Midbrain (tissue), 1 donor: ENCODE measurements around the gene LGALSL.
A peak's percentile ranks its signal among the peaks of the same experiment; 100 is the strongest.

Experiments used
- DNase-seq: peaks from one replicate; lab custom pipeline; 2025; lab: John Stamatoyannopoulos, UW

The LGALSL gene

DNA sequence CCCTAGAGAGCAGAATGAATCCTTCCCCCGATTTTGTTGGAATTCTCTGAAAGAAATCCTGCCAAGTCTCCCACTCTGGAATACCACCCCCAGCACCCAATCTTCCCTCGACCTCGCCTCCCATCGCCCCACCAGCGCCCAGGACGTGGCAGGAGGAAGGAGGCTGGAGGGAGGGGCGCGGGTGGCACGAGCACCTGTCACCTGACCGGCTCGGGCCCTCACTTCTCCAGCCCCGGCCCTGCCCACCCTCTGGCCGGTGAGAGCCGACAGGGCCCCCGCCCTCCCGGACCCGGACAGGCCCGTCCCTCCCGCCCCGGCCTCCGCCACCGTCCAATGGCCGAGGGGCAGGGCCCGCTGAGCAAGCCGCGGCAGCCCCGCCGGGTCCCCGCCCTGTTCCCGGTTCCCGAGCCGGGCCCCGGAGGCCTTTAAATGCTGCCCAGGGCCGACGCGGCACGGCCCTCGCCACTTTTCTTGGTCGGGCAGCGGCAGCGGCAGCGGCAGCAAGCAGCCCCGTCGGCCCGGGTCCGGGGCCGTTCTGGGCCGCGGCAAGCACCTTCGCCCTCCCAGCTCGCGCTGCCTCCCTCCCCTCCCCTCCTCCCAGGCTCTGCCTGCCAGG lies at the start of gene LGALSL:
TSS of gene LGALSL (plus strand) at position 393 of the 616 bp plus-strand sequence. CDS start 384 bp downstream, outside the sequence.
- DNase-seq, result peak; percentile 55

DNA sequence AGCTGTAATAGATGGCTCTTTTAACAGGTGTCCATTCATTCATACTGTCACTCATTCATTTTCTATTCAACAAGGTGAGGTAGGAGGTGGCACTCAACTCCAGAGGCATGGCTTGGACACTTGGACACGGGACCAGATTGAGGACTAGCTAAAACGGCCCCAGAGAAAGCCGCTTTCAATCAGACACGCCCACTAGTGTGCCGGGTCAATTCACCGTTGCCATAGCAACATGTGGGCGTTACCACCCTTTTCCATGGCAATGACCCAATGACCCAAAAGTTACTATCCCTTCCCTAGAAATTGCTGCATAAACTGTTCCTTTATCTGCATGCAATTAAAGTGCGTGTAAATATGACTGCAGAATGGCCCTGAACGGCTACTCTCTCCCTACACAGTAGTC lies 49.2 kb upstream of the LGALSL start:
- DNase-seq, result no peak

DNA sequence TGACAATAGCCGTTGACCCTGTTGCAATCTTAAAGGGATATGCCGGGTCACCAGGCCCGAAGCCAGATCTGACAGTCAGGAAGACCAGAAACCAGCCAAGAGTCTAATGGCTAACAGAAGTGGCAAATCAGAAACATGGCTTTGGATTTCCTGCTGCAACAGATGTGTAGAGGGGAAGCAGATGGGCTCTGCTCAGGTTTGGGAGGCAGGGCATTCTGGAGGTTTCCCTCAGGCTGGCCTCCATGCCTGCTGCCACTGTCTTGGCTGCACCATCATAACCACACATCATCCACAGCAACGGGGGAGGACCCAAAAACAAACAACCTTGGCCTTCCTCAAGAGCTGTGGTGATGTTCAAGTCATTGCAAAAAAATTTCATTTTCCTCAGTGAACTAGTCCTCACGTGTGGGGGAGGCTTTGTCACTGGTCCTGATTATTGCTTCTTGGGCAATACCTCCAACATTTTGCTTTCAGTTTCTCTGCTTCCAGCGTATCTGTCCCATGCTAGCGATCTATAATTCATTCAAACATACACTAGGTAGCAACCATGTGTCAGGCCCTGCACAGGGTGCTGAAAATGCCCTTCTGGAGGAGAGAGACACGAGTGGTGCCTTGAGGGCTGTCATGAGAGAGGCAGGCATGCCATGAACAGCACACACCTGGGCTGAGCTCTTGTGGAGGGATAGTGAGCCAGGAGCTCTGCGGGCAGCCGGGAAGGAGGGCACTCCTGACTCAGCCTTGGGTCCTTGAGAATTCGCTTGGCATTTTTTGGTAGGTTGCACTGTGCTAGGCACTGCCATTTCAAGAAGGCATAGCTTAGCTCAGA lies 48.2 kb upstream of the LGALSL start:
- DNase-seq, result no peak

DNA sequence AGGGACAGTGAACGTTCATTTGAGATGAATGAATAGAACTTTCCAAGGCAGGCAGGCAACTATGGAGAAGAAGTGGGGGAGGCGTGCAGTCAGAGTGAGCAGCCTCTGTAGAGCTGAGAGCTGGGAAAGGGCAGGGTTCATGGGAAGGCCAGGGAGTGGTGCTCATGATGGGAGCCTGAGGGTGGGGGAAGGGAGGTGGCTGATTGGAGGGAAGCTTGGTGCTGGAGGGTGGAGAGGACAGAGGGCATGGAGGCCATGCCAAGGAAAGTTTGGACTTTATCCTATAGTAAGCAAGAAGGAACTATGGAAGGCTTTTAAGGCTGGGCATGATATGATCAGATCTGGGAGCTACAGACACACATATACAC lies 47.6 kb upstream of the LGALSL start:
- no peak for DNase-seq

DNA sequence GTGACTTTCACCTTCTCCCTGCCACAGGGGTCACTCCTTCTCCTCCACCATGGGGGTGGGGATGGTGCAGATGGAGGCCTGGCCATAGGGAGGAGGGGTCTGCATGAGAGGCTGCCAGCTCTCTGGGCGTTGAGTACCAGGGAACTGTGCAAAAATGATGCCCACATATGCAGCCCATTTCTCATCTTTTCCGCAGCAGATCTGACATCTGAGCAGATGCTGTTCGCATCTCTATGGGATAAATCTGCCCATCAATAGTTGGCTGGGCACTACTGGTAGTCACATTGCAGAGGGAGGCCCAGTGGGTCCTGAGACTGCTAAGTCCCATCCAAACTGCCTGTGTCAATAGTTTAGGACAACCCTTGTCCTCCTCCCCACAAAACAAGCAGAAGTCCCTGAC lies 45.9 kb upstream of the LGALSL start:
- DNase-seq, result no peak

DNA sequence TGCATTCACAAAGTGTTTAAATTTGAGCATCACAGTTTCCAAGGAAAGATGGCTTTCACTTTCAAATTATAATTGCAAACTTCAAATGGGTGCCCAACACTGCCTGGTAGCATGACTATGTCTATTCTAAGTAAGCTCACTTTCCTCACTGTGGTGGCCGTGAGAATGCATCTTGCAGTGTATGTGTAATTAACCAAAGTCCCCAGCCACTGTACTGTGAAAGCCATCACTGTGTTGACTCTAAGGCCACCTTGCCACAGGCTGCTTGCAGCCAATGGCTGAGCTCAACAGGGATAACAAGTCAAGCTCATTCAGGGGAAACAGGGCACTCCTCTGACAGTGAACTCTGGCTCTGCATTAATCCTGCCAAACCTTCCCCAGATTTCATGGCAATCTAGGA lies 43.3 kb upstream of the LGALSL start:
- DNase-seq, result no peak

DNA sequence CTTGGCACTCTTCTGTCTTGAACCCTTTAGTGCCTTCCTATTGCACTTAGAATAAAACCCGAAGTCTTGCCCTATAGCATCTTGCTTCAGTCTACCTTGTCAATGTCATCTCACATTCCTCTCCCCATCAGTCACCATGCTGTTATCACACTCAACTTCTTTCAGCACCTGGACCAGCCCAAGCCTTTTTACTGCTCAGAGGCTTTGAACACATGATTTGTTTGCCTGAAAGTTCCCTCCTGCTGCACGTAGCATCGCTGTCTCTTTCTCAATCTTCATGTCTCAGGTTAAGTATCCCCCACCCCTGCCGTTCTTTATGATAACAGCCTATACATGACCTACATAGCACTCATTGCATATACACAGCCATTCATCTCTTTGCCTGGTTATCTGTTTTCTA lies 41.3 kb upstream of the LGALSL start:
- DNase-seq, result no peak

DNA sequence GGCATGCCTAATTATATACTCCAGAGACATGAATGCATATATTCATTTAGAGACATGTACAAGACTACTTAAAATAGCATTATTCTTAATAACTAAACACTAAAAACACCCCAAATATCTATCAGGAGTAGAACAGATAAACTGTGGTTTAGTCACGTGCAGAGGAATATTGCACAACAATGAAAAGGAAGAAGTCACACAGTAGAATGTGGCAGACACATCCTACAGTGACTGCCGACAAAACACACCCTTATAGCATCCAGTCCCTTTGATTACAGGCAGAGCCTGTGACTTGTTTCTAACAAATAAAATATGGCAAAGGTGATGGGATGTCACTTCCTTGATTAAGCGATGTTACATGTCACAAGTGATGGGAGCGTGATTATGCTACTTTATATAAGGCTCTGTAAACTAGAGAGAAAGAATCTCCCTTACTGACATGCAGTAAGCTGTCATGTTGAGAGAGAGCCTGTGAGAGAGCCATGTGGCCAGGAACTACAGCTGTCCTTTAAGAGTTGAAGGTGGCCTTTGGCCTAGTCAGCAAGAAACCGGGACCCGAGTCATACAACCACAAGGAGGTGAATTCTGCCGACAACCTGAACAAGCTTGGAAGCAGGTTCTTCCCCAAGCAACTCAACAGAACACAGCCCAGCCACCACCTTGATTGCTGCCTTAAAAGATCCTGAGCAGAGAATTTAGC lies 39.1 kb upstream of the LGALSL start:
- DNase-seq, result no peak

DNA sequence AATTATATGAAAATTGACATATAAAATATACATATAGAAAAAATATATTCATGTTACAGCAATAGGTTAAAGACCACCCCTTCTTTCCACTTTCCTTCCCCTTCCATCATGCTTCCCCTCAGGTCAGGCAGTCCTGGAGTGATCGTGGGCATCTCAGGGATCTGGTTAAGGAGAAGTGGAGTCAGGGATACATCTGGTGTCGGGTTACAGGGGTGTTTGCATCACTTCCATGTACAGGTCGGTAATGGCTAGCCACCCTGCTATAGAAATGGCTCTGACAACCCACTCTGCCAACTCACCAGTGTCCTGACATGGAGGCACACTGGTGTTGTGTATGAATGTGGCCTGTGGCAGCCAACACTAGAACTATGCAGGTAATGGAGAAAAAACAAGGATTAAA lies 36.3 kb upstream of the LGALSL start:
- DNase-seq, result no peak

DNA sequence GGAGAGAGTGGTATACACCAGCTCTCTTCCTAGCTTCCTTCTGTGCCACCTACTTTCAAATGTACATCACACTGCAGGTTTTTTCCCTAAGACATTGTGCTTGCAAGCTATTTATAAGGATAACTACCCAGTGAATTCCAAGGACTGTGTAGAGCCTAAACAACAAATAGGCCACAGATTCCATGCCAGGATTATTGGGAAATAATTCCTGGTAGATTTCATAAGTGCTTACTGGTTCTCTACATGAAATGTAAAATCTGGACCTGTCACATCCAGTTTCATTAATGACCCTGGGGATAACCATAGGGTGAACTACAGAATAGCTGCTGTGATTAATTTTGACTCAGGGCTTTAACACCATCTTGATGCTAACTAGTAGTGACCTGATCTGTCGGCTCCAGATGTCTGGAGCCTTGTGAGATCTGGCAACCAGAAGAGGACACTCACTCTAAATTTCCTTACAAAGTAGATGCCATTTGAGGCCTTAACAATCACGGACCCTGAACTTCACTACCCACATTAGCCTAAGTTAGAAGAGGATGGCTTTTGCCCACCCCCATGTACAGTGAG lies 34.3 kb upstream of the LGALSL start:
- DNase-seq, result no peak

DNA sequence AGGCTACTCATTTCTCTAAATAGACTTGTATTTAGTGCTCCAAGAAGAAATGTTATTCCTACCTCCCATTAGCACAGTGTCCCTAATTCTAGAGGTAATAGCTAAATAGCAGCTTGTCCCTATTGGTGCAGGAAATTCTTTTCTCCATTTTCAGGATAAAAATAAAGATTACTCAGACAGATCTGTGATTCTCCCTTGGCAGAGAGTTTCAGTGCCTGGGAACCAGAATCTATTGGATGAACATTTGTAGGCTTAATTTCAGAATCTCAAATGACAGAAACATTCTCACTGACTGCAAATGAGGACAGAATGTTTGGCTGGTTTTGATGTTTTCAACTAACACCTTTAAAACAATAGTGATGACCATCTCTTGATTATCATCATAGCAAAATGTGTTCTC lies 33.3 kb upstream of the LGALSL start:
- no peak for DNase-seq

DNA sequence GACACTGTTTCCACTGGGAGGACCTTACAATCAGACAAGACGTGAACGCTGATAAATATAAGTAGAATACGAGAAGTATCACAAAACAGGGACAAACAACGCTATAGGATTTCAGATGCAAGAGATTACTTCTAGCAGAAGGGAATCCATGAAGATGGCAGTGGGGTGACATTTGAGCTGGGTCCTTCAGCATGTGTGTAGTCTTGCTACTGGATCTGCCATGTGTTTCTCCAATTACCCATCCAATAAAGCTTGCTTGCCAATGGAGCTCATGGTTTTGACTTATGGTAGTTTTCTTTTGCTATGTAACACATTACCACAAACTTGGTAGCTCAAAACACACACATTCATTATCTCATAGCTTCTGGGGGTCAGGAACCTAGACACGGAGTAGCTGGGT lies 32.8 kb upstream of the LGALSL start:
- DNase-seq, result no peak

DNA sequence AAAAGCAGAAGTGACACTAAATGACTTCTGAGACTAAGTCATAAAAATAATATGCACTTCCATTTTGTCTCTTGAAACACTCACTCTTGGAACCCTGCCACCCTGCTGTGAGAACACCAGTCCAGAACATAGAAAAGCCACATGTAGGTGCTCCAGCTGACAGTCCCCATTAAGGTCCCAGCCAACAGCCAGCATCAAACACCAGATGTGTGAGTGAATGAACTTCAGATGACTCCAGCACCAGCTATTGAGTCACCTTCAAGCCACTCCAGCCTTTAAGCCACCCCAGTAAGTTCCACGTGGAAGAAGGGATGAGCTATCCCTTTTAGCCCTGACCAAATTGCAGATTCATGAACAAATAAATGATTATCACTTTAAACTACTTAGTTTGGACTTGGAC lies 31.5 kb upstream of the LGALSL start:
- DNase-seq, result no peak

DNA sequence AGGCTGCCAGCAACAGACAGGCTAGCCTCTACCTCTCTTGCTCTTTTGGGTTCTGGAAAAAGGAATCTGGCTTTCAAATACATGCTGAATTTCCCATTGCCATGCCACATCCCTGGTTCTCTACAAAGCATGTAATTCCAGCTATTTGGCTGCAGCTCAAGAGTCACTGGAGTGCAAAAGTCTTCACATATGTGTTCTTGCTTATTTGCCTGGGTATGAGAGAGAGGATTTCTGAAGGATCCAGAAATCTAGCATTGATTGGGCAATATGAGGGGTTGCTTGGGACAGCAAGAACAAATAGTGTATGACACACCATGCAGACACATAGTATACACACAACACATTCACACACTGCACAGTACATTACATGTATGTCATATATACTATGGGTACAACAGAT lies 30.7 kb upstream of the LGALSL start:
- DNase-seq, result no peak

DNA sequence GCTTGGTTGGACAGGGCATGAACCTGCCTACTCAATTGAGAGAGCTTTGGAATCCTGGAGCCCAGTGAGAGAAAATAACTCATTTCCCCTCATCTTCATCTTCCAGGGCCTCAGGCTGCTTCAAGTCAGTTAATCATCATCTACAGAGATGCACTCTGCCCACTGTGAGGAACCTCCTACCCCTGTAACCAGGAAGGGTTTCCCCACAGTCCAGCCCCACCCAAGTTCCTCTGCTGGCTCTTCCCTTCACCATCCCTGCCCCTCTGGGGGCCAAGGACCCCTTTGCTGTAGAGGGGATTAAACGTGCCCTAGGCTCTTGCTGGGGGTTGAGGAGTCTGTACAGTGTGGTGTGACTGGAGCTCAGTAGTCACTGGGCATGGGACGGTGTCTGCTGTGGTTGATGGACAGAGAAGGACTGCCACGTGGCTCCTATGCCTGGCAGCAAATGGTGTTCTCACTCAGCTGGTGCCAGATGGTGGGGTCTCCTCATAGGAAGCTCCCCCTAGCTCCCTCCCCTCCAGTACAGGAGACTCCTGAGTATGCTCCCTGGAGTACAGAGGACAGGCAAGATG lies 29.5 kb upstream of the LGALSL start:
- no peak for DNase-seq

DNA sequence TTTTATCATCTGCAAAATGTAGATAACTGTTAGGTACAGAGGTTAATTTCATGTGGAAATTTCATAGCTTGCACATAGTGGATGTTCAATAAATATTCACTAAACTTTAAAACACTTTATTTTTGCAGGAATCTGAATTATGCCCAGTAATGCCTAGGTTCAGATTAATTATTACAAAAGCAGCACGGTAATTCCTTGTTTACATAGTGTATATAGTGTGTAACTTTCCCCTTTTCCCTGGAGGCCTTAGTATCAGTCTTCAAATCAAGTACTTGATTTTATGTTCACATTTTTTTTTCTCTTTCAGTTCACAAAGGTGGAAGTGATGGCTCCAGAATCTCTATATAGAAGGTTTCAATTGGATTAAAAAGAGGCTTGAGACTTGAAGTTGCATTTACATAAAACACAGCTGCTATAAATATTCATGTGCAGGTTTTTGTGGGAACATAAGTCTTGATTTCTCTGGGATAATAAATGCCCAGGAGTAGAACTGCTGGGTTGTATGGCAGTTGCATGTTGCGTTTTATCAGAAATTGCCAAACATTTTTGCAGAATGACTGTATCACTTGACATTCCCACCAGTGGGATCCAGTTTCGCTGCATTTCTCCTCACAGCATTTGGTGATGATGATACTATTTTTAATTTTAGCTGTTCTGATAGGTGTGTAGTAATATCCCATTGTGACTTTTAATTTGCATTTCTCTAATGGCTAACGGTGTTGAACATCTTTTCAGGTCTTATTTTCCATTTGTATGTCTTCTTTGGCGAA lies 27.6 kb upstream of the LGALSL start:
- DNase-seq, result no peak

DNA sequence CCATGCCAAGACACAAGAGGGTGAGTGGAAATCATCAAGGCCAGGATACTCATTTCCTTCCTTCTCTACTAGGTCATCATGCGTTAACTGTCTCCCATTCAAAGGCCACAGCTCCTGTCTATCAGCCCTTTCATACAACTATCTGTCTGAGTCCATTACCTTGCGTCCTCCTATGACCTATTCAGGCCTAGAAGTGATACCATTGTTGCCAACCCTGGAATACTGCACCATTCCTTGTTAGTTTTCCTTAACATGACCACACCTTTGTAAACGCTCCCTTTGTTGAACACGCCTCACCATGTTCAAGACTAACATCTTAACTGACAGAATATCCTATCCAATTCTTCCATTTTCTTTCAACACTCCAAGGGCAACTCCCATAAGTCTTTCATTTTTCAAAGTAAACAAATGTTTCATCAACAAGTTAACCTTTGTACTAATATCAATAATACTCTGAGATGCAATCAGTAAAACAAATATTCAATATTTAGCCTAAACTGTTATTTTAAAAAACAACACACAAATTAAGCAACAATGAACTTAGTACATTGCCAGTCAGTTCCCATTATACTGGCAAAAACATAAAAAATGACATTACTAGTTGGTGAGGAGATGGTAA lies 19.8 kb upstream of the LGALSL start:
- DNase-seq, result no peak

DNA sequence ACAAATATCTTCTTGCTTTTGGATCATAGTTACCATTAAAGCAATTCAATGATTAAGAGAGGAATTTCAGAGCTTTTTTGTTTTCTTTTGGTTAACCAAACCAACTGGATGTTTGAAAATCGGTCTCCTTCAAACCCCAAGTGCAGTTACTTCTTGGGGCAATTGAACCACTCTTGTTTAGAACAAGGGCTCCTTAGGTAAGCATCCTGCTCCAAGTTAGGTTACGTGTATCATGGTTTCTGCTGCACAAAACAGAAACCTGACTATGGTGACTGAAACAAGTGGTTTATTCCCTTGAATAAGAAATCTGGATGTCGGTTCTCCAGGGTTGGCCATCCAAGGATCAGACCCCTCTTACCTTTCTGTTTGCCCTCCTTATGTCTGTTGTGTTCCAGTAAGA lies 16.1 kb upstream of the LGALSL start:
- no peak for DNase-seq

DNA sequence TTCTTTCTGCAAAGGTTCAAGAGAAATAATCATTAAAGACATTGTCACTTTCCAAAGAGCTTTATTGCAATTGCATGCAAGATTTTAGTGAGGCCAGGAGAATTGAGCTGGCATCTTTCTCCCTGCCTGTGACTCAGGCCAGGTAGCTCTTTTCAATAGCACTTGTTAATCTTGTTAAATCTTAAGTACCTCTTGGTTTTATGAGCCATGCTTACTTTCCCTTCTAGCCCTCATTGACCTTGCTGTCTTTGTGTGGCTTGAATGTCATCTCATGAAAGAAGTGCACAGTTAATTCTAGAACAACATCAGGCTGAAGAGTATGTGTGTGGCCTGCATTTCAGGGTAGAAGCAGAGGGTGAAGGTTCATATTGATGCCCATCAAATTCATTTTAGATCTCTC lies 14.8 kb upstream of the LGALSL start:
- no peak for DNase-seq

DNA sequence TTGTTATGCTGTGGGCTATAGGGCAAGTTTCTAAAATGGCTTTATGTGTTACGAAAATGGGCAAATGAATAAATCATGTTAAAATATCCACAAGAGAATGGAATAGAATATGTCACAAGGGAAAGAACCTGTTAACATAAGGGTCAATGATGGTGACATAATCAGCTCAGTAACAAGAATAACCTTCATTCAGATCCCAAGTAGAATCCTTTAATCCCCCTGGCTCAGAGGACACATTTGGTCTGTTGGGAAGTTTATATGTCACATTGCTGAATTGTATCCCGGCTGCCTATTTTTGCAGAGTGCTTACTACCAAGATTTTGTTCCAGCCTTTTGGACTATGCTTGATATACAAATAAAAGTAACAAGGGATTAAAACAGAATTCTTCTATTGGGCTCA lies 13.1 kb upstream of the LGALSL start:
- no peak for DNase-seq

DNA sequence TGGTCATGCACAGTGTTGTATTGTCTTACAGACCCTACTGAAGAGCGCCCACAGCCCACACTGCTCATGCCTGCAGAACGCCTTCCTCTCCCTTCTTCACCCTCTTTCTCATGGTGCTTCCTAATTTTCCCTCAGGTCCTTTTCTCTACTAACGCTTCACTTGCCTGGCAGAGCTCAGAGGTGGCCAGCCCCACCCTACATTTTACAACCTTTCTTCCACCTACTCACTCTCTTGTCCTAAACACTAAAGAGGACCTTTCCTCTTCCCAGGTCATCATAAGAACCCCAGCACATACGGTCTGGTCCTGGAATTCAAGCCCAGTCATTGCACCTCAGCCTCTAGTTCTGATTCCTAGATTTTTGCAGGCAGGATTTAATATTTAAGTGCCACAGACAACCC lies 11.7 kb upstream of the LGALSL start:
- DNase-seq, result no peak
